ENCODE results near the gene CCDC88B.

Gene CCDC88B

GRCh38 chr11:64295760-64296159, 44.2 kb upstream of the CCDC88B start:
- no peak for DNase-seq (ENCODE audit: low read depth)
- H3K4me3 ChIP-seq (ENCODE audit: low read length): no peak overlapping the region
- TF ChIP-seq CTCF (conservative IDR thresholded peaks at IDR 0.05; ENCODE audit: low read length): no peak

- DNase-seq (ENCODE audit: low read depth): peak; percentile 70
- no peak for TF ChIP-seq CTCF (conservative IDR thresholded peaks at IDR 0.05; ENCODE audit: low read length)
- H3K4me3 ChIP-seq (ENCODE audit: low read length): no peak overlapping the region
Measured at GRCh38 chr11:64296236-64296635, 43.8 kb upstream of the CCDC88B start.

DNA sequence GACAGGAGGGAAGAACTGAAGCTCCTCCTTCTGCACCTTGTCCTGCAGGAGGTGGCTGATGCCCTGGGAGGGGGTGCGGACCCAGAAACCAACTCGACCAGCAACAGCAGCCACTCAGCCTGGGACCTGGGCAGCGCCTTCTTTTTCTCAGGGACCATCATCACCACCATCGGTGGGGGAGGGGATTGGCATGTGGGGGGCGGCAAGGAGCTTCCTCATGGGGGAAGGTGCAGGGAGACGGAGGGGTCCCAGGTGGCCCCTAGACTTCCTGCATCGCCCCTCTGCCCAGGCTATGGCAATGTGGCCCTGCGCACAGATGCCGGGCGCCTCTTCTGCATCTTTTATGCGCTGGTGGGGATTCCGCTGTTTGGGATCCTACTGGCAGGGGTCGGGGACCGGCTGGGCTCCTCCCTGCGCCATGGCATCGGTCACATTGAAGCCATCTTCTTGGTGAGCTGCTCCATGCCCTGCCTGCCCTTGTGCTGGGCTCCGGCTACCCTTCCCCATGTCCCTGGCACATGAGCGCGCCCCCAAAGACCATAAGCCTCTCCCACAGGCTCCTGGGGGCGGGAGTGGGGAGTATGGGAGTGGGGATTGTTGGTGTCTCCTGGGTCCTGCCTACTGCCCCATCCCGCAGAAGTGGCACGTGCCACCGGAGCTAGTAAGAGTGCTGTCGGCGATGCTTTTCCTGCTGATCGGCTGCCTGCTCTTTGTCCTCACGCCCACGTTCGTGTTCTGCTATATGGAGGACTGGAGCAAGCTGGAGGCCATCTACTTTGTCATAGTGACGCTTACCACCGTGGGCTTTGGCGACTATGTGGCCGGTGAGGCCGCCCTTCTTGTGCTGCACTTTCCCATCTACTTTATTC, 42.9 kb upstream of the CCDC88B start:
- H3K4me3 ChIP-seq (ENCODE audit: low read length): no peak overlapping the region
- DNase-seq (ENCODE audit: low read depth): no peak
- no peak for TF ChIP-seq CTCF (conservative IDR thresholded peaks at IDR 0.05; ENCODE audit: low read length)

GRCh38 chr11:64297699-64298358, 42.2 kb upstream of the CCDC88B start:
- DNase-seq (ENCODE audit: low read depth): no peak
- TF ChIP-seq CTCF (conservative IDR thresholded peaks at IDR 0.05; ENCODE audit: low read length): no peak
- no peak overlapping the region for H3K4me3 ChIP-seq (ENCODE audit: low read length)

- TF ChIP-seq CTCF (conservative IDR thresholded peaks at IDR 0.05; ENCODE audit: low read length): no peak
- DNase-seq (ENCODE audit: low read depth): peak; percentile 25
- H3K4me3 ChIP-seq (ENCODE audit: low read length): peak overlapping the region; percentile 24; the same call in 1 of the 2 replicates
Measured at GRCh38 chr11:64298966-64299846, 40.8 kb upstream of the CCDC88B start.

DNA sequence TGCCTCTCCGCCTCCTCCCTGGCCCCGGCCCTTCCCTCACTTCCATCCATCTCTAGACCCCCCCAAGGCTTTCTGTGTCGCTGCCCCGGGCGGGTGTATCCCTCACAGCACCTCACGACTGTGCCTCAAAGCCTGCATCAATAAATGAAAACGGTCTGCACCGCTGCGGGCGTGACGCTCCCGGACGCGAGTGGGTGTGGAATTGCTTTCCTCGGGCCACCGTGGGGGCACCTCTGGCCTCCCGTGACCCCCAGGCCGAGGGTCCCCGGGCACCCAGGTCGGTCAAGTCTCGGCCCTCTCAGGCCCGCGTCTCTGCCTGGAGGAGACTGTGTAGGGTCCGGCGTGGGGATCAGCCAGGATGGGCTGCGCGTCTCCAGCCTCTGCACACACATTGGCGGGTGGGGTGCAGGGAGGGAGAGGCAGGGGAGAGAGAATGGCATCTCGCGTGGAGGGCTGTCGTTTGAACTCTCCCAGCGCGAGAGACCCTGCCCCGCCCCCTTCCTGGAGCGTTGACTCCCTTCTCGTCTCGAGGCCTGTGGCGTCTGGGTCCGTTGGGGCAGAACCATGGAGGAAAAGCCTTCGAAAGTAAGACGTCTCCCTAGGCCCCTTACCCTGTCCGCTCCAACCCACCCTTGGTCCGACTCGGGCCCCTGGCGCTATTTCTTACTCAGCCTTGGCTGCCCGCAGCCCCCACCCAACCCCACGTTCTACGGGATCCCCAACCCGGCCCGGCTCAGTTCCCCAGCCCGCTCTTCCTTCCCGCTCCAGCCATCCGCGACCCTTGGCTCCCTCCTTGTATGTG, 40.0 kb upstream of the CCDC88B start, which contains the start of gene CATSPERZ:
TSS of gene CATSPERZ (plus strand) at position 512 of the 802 bp plus-strand sequence. CDS start at position 565, 53 bp downstream.
- TF ChIP-seq CTCF (conservative IDR thresholded peaks at IDR 0.05; ENCODE audit: low read length): no peak
- H3K4me3 ChIP-seq (ENCODE audit: low read length): peak within 1 kb of the TSS; percentile 44
- no peak for DNase-seq (ENCODE audit: low read depth)
